H4 (cell line): ENCODE data around the gene AOX1. TPM values are rescaled to one million over a fixed set of nuclear protein-coding genes. Genes with fewer than 3 reads are reported as not detected.
"Not testable (repeated sequence)": the region's sequence is repeated elsewhere in the genome, so short reads cannot be mapped to it uniquely, and the experiment has no call there.

Experiments
- DNase-seq: peaks from one replicate; pipeline ENCODE4 v3.0.0-alpha.2; 2015; ENCODE audit warnings: low spot score
- total RNA-seq: library from RNA; depleted of rRNA; stranded (reverse); fragments of >200 nt; shearing (Covaris generic); gene quantifications from 2 replicates; pipeline ENCODE4 v1.2.3, GENCODE V29; 2014

The AOX1 gene
- total RNA-seq, 1 experiment from 2014 or later, result 3.3 TPM

DNA sequence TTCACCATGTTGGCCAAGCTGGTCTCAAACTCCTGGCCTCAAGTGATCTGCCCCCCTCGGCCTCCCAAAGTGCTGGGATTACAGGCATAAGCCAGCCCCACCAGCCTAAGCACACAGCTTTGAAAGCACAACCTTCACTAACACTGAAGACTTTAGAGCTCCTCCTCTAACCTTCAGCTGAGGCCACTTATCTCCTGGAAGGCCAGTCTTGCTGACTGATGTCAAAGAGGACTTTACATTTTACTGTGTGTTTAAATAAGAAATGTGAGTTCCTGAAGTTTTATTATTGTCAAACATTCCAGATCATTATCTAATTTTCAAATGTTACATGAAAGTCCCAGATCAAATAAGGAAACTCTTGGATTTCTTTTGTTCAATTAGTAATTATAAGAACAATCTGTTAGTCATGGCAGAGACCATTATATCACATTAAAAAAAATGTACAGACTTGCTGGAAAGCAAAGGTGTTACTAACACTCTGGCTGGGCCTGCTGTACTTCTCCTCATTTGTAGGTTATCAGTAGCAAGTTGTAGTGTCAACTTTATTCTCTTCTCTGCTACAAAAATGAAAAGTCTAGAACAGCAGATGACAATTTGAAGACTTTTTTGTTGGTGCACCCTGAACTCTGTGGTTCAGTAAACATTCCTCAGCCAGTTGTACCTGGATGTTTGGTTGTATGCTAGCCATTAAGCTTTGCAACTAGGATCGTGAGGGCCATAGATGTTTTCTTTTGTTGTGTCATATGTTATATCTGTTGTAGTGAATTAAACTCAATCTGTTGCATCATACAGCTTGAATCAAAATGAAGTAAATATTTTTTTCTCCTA, 80.0 kb downstream of the AOX1 start:
- no peak for DNase-seq

DNA sequence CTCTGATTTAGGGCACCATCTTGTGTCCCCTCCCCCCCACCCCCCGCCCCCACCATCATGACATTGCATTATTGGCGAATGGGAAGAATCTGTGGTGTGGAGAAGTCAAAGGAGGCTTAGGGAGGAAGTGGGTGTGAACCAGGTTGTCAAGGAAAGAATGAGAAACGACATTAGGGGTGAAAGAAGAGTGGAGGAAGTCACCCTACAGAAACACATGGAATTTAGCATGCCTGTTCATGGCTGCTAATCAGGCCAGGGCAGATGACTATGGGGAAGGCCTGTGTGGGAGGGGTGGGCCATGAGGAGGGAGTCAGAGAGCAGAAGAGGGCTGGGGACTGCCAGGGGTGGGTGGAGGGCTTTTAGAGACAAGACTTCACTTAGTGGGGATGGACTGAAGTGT, 81.6 kb downstream of the AOX1 start:
- no peak for DNase-seq

DNA sequence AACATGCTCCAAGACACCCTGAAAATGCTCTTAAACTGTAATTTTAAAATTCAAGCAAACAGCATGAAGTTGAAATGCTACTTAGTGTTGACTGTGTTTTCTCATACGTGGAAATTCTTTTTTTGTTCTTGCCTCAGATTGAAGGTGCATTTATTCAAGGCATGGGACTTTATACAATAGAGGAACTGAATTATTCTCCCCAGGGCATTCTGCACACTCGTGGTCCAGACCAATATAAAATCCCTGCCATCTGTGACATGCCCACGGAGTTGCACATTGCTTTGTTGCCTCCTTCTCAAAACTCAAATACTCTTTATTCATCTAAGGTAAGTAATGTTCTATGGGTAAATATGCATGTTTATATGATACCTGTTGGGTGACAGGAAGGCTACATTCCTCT, 82.7 kb downstream of the AOX1 start:
- no peak for DNase-seq

DNA sequence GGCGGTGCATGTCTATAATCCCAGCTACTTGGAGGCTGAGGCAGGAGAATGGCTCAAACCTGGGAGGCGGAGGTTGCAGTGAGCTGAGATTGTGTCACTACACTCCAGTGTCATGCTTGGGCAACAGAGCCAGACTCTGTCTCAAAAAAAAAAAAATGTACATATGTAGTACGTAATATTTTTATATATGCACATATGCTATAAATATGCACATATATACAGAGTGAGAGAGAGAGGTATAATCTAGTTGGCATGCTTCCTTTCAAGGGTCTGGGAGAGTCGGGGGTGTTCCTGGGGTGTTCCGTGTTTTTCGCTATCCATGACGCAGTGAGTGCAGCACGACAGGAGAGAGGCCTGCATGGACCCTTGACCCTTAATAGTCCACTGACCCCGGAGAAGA, 83.5 kb downstream of the AOX1 start:
- no peak for DNase-seq

DNA sequence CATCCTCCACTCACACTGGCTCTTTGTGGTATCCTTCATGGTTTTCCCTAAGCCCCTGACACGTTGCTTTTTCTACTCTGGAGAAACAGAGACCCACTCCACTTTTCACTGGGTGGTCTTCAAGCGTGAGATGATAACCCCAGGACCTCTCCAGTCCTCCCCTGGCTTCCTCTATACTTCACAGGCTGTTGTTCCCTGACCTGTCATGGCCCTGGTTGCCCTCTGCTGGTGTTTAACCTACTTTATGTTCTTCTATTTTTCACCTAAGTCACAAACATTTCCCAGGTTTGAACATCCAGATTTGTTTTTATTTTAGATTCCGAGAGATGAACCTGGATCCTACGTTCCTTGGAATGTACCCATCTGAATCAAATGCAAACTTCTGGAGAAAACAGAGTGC, 84.5 kb downstream of the AOX1 start:
- DNase-seq, result no peak

DNA sequence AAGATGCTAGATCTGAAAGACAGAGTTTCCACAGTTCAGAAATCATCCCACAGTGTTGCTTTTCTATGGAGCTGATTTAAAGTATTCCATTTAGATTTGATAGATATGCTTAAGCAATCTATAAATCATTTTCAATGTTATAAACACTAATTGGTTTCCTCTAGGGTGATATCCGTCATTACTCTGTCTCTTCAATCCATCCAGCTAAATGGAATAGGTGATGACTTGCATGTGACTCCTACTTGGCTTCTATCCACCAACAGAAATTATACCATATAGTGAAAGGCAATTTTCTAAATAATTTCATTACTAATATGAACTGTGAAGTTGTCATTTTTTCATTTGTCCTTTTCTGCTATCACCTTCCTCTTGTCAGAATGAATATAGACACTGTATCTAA, 84.9 kb downstream of the AOX1 start:
- no peak for DNase-seq

DNA sequence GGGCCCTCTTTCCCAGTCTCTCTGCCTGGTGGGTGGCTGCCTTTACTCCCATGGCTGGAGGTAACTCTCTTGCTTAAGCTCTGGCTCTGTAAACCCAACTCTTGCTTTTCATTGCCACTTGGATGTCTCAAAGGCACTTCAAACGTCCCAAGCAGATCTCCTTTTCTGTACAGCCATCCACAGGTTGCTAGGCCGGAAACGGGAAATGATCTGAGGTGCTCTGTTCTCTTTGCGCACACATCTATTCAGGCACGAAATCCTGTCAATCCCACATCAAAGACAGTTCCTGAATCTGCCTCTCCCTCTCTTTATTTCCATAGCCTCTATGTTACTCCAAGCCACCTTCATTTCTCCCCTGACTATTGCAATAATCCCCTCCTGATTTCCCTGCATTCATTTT, 87.4 kb downstream of the AOX1 start:
- DNase-seq, result no peak

DNA sequence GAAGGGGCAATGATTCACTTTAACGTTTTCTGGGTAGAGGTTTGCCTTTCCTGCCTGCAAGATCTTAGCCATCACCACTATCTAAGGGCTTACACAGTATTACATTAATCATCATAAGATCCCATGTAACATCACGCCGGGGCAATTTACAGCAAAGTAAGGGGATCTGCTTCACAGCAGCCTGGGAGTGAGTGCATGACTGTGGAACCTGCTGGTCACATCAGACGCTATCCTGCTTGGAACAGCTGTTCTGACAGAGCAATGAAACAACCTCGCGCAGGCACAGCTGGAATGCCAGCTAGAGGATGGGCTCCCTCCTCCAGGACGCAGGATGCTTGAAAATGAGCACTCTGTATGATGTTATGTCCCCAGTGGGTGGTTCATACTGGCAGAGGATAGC, 89.0 kb downstream of the AOX1 start:
- no peak for DNase-seq

DNA sequence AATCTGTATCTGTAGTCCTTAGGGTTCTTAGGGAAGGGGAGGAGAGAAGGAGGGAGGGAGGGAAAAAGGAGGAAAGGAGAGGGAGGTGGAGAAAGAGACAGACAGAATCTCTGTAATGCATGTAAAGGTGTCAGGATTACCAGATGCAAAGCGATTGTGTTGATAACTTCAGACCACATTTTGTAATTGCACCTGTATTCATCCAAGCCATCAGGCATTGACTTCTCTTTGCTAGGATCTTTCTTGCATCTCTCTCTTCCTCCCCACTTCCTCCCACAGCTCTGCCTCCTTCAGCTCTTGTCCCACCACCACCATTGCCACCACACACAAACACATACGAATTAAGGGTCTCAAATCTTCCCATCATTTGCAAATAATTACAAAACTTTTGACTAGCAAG, 91.4 kb downstream of the AOX1 start:
- DNase-seq, result no peak

DNA sequence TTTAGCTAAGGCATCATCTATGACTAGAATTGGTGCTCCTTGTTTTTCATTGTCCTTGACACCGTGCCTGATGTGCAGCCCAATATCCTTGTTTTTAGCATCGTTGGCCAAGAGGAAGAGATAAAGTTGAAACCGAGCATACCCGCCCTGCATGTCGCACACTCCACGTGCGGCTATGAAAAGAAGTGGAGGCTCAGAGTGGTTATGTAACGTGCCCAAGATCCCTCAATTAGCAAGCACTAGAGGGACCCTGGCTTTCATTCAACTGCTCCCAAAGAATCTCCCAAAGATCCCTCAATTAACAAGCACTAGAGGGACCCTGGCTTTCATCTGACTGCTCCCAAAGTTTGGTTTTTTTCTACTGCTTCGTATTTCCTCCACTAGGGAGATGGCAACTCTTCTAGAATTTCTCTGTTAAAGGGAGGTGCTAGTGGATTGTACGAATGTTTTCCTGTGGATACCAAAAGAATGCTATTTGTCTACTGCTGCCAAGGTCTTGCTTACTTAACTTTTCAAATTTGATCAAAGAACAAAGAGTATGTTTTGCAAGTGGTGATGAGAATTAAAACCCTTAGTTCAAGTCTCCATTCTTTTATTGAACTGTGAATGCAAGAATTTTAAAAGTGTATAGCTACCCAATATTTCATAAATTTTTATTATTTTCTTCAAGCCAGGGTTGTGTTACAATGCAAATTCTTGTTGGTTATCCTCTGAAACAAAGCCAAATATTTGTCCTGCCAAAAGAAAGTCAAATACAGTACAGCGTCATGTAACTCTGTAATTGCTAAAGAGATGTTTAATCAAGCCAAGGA, 92.1 kb downstream of the AOX1 start:
- DNase-seq, result no peak

DNA sequence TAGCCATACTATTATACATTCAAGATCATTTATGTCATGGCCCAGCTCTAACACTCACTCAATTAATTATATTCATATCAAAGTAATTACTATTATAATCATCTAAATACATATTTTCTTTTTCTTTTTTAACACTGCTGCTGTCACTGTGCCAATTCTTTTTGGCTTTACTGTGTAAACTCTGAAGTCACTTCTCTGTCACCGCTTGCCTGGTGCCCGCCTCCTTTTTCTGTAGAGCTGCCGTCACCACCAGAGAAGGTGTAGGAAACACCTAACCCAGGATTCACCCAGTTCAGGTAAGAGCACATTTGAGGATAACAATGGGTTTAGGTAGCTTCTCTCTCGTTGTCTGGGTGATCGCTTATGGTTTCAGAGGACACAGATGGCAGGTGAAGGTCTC, 93.3 kb downstream of the AOX1 start:
- no peak for DNase-seq

DNA sequence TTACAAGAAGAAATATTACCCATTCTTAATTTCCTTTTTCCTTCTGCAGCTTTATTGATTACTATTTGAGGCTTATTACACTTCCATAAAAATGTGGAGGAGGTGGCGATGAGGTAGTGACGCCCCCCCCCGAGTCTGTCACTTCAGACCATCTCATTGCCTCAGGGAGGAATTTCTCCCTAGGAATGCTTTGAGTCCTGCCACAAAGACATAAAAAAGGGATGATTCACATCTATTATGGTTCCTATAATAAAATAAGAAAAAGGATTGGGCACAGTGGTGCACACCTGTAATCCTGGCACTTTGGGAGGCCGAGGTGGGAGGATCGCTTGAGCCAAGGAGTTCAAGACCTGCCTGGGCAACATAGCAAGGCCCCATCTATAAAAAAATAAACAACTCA, 93.7 kb downstream of the AOX1 start:
- DNase-seq, result no peak

DNA sequence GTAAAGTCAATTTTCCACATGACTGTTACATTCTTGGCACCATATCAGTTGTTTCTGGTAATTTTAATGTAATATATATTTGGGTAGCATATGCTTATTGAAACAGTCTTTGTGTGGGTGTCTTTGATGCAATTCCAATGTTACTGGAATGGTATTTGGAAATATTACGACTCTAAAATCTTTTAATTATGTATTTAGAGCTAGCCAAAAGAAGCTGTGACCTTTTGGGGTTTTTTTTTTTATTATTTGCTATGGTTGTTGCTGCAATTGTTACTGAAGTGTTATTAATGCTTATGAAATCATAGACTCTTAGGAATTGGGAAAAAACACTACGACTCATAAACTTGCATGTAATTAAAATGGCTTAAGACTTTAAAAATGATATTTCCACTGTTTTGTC, 95.9 kb downstream of the AOX1 start:
- no peak for DNase-seq

DNA sequence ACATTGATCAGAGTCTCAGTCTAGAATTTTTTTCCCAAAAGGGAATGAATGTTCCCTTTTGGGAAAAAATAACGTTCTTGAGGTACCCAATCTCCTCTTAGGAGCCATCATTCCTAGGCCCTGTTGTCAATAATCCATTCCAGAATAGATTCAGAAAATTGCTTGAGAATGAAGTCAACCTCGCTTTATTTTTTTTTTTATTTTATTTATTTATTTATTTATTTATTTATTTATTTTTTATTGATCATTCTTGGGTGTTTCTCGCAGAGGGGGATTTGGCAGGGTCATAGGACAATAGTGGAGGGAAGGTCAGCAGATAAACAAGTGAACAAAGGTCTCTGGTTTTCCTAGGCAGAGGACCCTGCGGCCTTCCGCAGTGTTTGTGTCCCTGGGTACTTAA, 96.6 kb downstream of the AOX1 start:
- not testable (repeated sequence) for DNase-seq

DNA sequence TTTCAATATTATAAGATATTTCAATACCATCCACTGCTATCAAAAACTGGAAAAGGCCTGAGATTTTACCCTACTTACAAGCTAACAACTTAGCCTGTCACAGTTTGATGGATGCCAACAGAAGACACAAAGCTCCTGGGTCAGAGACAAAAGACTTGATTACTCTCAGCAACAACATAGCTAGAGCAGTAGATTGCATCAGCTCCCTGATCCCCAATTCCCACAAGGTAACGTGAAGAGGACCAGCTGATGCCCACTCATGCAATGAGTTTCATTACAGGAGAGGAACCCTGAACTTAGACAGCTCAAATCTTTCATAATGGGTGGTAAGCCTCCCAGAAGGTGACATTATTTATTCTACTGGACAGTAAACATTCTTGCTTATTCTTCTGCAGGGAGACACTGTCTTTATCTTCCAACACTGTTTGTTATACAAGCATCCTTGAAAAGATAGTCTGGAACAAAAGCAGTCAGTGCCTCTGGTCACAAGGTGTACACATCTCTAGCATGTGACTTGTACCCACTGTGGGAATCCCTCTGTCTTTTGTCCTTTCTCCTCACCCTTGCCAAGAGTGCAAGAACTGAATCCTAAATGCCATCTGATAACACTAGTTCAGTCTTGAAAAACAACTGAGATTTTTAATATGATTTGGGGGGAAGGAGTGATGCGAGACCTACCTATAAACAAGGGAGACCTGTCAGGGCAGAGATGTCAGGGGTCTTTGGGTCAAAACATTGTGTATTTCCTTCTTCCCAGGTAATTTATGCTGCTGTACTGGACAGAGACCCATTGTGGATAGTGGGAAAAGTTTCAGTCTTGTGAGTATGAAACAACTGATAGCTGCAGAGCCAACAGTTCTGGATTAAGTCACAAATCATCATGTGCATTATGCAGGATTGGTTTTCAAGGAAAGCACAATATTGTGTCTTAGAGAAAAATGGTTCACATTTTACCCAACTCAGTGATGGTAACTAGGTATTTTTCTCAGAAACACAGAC, 102.4 kb downstream of the AOX1 start:
- DNase-seq, result no peak

DNA sequence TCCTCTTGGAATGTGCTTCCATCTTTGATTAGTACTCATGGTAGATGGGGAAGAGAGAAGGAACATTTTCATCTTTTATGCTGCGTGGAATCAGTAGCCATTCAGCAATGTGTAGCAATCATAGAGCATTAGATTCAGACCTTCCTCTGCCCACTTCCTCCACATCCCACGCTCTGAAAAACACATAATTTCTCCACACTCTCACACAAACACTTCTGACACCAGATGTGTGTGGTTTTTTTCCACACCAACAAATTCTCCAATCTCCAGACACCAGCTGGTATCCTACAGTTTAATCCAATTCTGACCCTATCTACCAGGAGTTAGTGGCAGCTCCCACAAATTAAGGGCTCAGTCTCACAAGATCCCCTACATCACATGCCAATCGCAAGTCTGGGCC, 103.3 kb downstream of the AOX1 start:
- DNase-seq, result no peak

DNA sequence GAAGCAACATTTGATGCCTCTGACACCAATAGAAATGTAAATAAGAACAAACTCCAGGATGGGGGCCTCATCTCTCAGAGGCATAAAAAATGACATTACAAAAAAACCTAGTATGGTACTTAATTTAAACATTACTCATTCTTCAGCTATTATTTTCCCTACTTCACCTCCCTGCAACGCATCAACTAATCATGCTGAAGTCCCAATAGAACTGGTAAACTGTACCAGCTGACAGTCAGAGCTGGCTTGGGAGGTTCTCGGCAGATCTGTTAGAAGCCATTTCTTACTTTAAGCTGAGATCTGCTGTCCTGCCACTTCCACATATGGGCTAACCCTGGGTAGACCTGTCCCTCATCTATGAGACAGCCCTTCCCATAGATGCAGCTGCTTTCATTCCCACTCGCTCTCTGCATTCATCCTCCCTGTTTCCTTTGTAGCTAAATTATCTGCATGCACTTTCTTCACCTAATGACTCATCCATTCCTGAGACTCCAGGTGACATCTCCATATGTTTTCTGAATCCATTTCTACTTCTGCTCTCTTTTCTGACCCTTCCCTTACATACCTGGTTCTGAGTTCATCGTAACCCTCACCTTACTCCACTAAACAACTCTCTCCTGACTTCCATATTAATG, 108.1 kb downstream of the AOX1 start:
- no peak for DNase-seq

DNA sequence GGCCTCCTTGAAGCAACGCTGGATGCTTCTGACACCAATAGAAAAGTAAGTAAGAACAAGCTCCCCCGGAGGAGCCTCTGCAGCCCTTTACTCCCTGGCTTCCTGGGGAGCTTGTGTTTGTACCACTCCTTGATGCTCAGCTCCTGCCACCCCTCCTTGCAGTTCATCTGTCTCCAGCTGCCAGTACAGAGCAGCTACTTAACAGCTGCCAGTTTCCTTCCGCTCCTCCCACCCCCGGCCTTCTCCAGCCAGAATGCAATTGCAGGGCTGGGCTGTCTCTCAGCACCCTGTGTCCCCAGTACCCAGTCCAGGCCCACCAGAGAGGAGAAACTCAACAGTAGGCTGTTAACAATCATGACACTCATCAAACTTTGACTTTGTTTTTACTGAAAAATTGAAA, 109.4 kb downstream of the AOX1 start:
- no peak for DNase-seq

DNA sequence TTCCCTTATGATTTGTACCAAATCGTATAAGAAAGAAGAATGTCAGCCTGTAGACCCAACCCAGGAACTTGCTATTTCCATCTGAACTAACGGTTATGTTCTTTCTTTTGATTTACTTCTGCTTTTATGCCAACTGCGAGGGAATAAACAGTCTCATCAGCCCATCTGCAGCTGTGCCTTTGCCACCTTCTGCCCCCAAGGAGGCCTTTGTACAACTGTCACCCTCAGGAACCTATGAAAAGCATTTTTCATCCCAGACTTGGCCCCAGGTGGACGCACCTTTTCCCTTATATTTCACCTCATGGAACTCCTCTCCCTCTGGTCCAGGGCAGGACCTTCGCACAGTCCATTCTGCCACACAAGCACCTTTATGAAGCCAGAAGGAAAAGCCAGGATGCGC, 109.8 kb downstream of the AOX1 start:
- no peak for DNase-seq

DNA sequence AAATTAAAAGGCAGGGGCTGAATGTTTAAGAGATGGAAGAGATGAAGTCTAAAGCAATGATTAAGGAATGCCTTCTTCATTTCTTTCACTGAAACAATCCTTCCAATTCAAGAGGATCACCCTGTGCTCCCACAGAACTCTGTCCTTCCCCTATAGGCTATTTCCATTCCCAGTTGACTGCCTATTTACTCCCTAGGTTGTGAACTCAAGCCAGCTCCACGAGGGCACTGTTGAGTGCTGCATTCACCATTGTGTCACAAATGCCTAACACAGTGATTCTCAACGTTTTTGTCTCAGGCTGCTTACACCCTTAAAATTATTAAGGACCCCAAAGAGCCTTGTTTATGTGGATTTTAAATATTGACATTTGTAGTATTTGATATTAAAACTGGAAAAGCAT, 112.4 kb downstream of the AOX1 start:
- no peak for DNase-seq

DNA sequence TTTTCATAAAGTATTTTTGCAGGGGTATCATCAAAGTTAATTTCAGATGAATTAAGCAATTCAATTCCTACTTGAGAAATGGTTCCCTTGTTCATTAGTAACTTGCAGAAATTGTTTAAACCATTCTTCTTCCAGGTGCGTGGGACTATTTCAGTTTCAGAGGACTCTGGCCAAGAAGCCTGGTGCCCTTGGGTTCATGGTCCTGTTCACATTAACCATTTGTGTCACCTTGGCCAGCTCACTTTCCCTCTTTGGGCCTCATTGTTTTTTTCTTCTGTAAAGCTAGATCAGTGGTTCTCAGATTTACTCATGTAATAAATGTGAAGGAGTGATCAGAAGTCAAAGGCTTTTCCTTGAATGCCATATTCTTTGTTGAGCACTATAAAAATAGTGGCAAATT, 113.5 kb downstream of the AOX1 start:
- no peak for DNase-seq

DNA sequence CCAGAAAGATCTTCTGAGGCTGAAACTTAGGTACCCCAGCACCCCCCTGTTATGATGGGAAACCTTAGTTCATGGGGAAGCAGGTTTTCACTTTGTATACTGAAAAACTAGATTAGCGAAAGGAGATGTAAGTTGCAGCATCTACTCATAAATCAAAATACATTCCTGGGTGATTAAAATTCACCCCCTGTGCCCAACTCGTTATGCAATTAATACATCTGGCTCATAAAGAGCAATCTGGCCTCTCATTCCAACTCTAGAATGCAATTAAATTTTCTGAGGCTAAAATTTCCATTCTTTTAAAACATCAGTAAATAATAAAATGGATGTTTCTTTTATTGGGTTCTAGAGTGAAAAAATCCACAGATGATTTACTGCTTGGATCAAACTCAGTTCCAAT, 115.0 kb downstream of the AOX1 start:
- no peak for DNase-seq
